Stimulated activated CD4-positive, alpha-beta T cell treated with anti-CD3 and anti-CD28 coated beads, TNF-alpha, amount 100 ng/mL, for 48 hours (primary cell): ENCODE measurements around the gene ANXA8L1.
"Not testable (repeated sequence)": the region's sequence is repeated elsewhere in the genome, so short reads cannot be mapped to it uniquely, and the experiment has no call there.

Experiments used
- DNase-seq, 3 donors: peaks; one replicate each; pipeline ENCODE4 v3.0.0-alpha.2; 2020; ENCODE audit warnings: low read depth in 3 of 3

Gene ANXA8L1

DNA sequence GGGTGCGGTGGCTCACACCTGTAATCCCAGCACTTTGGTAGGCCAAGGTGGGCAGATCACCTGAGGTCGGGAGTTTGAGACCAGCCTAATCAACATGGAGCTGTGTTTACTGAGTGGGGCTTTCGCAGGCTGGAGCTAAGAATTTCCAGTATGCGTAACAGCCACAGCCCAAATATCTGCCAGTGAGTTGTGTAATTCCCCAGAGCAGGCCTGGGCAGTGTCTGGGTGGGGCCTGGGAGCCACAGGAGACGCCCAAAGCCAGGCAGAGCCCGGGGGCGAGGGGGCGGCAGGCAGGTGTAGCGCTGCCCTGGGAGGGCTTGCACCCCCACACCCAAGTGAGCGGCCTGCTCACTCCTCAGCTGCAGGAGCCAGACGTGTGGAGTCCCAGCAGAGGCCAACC lies at the start of gene ANXA8L1:
ANXA8L1 (plus strand) TSS at position 371 of the 400 bp plus-strand sequence. CDS start 76 bp downstream, outside the sequence.
- DNase-seq = not testable (repeated sequence)

GRCh38 chr10:46326066-46326465 lies 49.5 kb upstream of the ANXA8L1 start:
- no peak for DNase-seq

- no peak for DNase-seq
These were observed 48.6 kb upstream of the ANXA8L1 start for GRCh38 chr10:46326971-46327370.

- no peak for DNase-seq
These were observed 47.9 kb upstream of the ANXA8L1 start for GRCh38 chr10:46327685-46328084.

DNA sequence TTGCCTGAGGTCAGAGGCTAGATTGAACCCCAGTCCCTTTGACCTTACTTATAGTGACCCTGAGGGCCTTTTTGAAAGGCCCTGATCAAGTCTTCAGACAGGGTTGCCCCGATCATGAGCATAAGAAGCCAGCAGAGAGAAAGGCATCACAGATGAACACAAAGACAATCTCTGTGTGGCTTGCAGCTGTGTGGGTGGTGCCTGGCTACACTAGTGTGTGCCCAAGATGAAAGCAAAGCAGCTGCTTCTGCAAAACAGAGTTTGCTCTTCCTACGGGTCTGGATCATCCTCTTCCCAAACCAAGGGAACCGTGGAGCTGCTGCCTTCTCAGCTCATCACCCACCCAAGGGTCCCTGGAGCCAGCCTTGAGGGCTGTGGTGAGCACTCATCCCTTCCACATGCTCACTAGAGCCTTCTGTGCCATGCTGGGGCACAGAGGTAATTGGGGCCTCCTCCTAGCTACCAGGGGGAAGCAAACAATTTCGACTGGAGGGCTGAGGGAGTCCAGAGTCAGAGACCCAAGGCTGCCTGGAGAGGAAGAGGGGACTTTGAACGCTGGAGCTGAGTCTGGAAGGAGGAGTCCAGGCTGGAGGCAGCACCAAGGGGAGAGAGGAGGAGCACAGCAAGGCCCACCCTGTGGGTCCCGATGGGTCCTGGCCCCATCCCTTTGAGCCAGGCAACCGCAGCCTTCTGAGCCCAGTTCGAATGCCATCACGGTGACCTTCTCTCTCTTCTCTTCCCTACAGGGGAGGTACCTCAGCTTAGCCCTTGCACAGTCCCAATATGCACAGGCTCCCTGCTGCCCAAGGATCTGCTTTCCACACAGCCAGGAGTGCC lies 46.5 kb upstream of the ANXA8L1 start:
- no peak for DNase-seq

GRCh38 chr10:46329690-46330016 lies 45.9 kb upstream of the ANXA8L1 start:
- DNase-seq = no peak

DNA sequence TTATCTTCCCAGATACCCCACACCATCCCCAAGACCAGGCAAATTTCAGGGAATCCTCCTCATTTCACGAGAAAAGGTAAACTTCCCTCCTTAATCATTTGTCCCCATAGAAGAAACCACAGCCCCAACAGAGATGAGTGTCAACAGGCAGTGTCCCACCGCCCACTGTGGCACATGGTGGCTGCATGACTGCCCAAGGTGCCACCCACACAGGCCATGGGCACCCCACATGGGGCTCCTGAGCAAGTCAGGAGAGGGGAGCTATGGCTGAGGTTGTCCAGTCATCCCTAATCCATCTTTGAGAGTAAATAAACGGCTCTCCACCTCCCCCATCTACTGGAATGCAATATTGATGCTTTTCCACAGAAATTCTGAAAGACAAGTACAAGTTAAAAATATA lies 44.7 kb upstream of the ANXA8L1 start:
- DNase-seq = no peak

DNA sequence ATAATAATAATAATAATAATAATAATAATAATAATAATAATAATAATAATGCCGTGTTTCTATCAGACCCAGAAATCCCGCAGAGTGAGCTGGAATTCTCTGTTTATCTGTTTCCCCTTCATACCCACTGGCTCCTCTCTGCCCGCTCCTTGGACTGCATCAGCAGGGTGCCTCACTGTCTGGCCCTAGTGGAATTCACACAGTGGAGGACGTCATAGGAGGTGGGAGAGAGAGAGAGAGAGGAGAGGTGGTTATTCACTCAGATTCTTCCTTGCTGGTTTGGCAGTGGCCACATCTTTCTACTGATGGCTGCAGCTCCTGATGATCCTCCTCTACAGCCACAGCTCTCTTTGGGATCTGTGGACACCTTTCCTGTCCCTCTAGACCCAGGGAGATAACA lies 10.1 kb upstream of the ANXA8L1 start:
- not testable (repeated sequence) for DNase-seq

DNA sequence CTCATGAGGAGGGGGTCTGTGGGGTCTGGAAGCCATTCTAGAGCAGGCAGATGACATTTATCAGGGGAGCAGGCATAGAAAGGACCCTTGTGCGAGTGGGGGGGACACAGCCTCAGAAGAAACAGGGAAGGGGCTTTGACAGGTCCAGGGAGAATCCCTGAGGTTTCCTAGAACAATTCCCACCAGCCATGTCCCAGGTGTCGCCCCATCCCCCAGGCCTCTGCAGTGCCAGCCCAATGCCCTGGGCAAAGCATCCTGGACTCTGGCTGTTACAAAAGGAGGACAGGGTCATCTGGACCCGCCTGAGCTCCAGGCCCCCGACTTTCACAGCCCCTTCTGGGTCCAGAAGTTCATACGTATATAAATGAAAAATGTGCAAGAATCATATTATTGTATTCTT lies 8.4 kb upstream of the ANXA8L1 start:
- DNase-seq = not testable (repeated sequence)

- not testable (repeated sequence) for DNase-seq
These were observed 7.8 kb upstream of the ANXA8L1 start for GRCh38 chr10:46367666-46368240.

DNA sequence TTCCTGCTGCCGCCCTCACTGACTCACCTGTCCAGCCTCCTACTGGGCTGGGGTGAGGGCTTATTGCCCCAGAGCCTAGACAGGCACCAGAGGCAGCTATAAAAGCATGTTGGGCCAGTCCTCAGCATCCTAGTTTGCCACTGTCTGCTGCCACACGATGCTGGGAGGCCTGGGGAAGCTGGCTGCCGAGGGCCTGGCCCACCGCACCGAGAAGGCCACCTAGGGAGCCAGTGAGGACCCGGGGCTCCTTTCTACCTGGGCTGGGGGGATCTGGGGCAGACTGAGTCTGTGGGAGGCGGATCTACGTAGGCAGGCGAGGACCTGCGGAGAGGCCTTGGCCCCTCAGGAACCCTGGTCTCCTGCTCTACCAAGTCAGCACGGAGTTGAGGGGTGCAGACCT lies 6.6 kb upstream of the ANXA8L1 start:
- not testable (repeated sequence) for DNase-seq

GRCh38 chr10:46374410-46374809 lies 1.2 kb upstream of the ANXA8L1 start:
- not testable (repeated sequence) for DNase-seq

DNA sequence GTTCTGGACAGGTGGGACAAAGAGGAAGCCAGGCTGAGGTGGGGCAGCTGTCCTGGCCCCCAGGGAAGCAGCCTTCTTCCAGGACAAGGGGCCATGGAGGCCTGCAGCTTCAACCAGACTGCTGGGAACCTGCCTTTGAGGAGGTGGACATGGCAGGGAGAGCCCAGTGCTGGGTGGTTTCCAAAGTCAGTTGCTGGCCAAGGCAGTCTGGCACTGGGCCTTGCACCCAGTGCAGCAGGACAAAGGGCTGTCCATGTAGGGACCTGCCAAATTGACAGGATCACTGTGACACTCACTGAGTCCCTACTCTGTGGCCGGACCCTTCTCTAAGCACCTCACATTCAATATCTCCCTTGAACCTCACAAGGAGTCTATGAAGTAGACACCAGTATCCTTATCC lies 1.4 kb downstream of the ANXA8L1 start:
- DNase-seq = not testable (repeated sequence)

DNA sequence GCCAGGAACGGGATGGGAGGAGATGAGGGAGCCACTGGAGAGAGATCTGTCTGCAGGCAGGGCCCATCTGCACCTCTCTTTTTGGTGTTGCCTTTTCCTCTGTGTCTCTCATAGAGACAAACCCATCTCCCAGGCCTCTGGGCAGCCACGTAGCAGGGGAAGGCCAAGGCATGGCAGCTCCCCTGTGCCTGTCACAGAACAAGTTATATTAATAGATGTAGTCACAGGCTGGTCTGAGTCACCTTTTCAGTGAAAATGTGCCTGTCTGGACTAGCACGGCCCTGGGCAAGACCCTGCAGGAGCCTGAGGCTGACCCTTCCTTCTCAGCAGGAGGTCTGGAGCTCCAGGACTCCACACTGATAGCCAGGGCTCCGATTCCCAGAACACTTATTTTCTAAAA lies 2.1 kb downstream of the ANXA8L1 start:
- DNase-seq = not testable (repeated sequence)

DNA sequence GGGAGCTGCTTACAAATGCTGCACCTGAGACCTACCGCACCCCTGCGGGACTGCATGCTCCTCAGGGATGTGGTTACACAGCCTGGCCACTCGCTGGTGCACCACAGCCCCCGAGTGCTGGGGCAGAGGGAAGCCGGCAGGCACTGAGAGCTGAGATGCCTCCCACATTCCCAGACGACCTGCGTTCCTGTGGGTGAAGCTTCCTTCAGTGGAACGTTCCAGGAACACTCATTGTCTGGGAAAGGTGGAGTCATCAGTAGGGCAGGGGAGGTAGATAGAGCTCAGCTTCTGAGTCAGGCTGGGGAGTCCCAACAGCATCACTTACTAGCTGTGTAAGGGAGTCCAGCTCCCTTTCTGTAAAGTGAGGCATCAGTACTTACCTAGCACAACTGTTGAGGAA lies 2.5 kb downstream of the ANXA8L1 start:
- DNase-seq = not testable (repeated sequence)

GRCh38 chr10:46379233-46379848 lies 3.8 kb downstream of the ANXA8L1 start:
- DNase-seq = not testable (repeated sequence)

- DNase-seq = not testable (repeated sequence)
These were observed 10.3 kb downstream of the ANXA8L1 start for GRCh38 chr10:46385858-46386257.

DNA sequence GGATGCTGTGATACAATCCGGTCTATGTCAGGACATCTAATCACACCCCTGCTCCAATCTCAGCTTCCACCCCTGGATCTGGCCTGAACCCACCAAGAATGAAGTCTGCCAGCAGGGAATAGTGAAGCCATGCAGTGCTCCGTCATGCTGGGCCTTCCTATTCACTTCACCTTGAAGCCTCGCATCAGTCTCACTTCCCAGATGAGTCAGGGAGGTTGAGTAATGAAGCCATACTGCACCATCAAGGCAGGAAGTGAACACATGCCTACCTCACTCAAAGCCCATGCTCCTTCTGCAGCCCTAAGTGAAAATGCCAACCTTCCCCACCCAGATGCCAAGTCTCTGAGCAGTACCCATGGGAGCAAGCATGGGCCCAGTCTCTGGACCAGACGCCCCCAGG lies 11.1 kb downstream of the ANXA8L1 start:
- not testable (repeated sequence) for DNase-seq

- not testable (repeated sequence) for DNase-seq
These were observed 11.8 kb downstream of the ANXA8L1 start for GRCh38 chr10:46387309-46387902.

- not testable (repeated sequence) for DNase-seq
These were observed 15.8 kb downstream of the ANXA8L1 start for GRCh38 chr10:46391422-46391821.

DNA sequence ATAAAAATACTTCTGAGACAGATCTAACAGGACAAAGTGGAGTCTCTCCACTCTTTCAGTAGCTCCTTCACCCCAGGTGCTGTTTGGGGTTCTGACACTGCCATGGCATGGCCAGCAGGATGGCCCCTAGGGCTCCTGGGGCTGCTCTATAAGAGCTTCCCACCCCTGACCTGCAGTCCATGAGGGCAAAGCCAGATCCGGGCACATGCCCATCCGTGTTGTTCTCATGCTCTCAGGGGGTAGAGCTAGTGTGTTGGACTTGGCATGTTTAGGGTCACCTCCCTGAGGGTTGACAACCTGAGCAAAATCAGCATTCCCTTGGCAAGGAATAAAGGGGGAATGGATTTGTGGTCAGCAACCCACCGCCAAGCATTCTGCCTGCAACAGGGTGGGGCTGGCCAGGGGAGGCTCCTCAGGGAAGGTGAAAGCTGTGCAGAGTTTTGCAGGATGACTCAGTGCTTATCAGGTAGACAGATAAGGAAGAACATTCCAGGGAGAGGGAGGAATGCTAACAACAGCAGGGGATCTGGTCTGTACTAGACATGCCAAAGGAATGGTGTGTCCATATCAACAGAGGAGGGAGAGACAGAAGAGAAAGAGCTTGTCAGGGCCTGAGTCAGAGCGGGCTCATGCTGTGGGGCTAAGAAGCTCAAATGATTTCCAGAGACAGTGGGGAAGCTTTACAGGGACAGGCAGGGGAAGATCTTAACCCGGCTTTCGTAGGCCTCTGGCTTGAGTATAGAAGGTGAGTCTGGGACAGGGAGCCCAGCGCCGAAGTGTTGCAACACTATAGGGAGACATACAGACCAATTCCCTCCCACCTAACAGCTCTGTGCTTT lies 21.1 kb downstream of the ANXA8L1 start:
- DNase-seq = not testable (repeated sequence)
